ENCODE measurements around the gene ITM2C.
A peak's percentile ranks its signal among the peaks of the same experiment; 100 is the strongest.

Gene ITM2C

DNA sequence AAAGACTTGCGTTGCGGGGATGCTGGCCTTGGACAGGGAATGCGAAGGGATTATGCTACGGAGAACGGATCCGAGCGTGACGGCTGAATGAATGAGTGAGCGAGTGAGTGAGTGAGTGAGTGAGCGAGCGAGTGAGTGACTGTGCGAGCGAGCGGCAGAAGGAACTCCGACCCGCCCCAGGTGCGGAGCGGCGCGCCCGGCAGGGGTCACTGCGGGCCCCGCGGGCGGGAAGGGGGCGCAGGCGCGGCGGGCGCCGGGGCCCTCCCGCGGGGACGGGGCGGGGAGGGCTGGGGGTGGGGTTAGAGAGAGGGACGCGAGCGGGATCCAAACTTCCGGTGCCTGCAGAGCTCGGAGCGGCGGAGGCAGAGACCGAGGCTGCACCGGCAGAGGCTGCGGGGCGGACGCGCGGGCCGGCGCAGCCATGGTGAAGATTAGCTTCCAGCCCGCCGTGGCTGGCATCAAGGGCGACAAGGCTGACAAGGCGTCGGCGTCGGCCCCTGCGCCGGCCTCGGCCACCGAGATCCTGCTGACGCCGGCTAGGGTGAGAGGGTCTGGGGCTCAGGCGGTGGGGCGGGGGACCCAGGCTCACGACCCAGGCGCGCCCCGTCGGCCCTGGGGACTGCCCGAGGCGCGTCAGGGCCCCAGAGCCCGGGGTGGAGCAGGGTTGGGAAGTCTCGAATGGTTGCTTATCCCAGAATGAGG, at the start of gene ITM2C:
Gene ITM2C, plus strand, starts transcription at position 338 of the 702 bp plus-strand sequence. Its CDS starts 84 bp downstream, at position 422.
- ATAC-seq (peak; percentile 83), DNase-seq (peak; percentile 82)

- DNase-seq (no peak), ATAC-seq (no peak)
These were observed 49.7 kb upstream of the ITM2C start for GRCh38 chr2:230815088-230815487.

GRCh38 chr2:230816735-230817134, 48.0 kb upstream of the ITM2C start:
- ATAC-seq, result no peak
- DNase-seq, result no peak

DNA sequence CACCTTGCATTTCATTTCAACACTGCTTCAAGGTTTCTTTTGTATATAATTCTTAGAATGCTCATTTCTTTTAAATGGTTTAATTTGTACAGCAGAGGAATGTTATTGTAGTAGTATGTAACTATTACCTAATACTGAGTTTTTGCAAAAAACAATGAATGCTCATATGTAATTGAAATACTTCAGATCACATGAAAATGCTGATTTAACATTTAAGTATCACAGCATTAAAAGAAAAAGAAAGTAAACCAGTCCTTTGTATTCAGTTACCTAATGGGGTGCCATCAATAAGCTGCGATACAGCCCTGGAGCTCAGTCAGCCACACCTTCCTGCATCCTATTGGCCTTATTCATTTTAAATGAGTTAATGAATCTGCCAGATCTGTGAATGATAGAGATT, 45.3 kb upstream of the ITM2C start:
- ATAC-seq (no peak), DNase-seq (no peak)

- no peak for DNase-seq
- no peak for ATAC-seq
These were observed 43.3 kb upstream of the ITM2C start for GRCh38 chr2:230821261-230821990.

- ATAC-seq, result no peak
- no peak for DNase-seq
These were observed 42.7 kb upstream of the ITM2C start for GRCh38 chr2:230821991-230822520.

DNA sequence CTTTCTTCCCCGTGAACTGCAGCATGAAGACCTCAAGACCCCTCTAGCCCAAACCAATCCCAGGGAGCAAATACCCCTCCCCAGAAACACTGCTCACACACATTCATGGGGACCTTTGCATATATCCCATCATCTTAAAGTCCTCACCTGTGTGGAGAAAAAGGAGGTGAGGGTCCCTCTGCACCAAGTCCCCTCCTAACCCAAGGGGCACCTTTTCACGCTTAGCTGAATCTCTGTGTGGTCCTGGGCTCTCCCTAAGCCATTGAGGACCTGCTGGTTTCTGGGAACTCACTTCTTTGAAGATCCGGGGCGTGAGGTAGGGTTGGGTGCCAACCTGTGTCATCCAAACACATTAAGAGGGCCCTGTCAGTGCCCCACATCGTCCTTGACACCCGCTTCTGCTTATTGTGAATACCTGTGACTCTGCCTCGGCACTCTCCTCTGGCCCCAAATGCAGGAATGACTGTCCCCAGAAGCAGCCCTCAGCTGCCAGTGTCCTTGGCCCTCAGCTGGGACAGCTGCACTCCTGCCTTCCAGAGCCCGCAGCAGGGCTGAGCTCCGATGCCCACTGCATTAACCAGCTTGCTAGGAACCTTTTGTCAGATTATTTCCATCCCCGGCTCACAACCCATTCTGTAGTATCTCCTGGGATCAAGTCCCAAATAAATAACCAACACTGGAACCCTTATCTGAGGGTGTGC, 41.3 kb upstream of the ITM2C start:
- no peak for ATAC-seq

DNA sequence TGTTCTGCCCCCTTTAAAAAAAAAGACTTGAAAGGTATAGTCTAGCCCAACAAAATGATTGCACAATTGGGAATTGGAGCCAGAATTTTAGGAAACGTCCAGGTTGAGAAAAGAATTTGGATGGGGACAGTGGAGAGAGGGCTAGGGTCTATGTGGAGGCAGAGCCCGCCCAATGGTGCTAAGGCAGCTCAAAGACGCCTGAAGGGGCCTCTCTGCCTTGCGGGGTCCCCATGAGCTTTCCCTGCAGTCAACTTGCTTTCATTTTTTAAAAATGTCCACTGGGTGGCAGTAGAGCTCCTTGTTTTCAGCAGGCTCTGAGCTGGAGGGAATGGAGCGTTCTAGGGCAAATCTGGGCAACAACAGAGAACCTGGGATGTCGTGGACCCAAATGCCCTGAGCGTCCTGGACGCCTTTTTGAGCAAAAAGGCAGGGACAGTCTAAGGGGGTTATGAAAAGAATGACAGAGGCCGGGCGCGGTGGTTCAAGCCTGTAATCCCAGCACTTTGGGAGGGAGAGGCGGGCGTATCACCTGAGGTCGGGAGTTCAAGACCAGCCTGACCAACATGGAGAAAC, 40.2 kb upstream of the ITM2C start:
- ATAC-seq (peak; percentile 70), DNase-seq (peak; percentile 52)

More for the DNA sequence above, 41.3 kb upstream of the ITM2C start:
- no peak for DNase-seq

DNA sequence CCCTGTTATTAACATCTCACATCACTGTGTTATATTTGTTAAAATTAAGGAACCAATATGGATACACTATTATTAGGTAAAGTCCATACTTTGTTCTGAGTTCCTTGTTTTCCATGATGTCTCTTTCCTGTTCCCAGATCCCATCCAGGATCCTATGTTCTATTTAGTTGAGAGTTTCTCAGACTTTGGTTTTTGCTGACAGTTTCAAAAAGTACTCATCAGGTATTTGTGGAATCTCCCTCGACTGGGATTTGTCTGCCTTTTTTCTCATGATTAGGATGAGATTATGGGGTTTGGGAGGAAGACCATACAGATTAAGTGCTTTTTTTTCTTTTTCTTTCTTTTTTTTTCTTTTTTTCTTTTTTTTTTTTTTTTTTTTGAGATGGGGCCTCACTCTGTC, 39.4 kb upstream of the ITM2C start:
- ATAC-seq (no peak), DNase-seq (no peak)

- ATAC-seq (no peak), DNase-seq (no peak)
These were observed 36.9 kb upstream of the ITM2C start for GRCh38 chr2:230827774-230828271.

GRCh38 chr2:230828272-230828961, 36.3 kb upstream of the ITM2C start:
- ATAC-seq (peak; percentile 68), DNase-seq (peak; percentile 60)

- no peak for DNase-seq
- ATAC-seq, result no peak
These were observed 35.4 kb upstream of the ITM2C start for GRCh38 chr2:230829293-230829692.

- DNase-seq, result peak; percentile 18
- peak; percentile 58 for ATAC-seq
These were observed 34.8 kb upstream of the ITM2C start for GRCh38 chr2:230829959-230830358.

DNA sequence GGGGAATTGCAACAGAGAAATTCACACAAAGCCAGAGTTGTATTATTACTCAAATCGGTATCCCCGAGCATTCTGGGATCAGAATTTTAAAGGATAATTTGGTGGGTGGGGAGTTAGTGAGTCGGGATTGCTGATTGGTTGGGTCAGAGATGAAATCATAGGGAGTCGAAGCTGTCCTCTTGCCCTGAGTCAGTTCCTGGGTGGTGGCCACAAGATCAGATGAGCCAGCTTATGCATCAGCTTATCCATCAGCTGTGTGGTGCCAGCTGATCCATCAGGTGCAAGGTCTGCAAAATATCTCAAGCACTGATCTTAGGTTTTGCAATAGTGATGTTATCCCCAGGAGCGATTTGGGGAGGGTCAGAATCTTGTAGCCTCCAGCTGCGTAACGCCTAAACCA, 34.3 kb upstream of the ITM2C start:
- no peak for ATAC-seq
- no peak for DNase-seq

GRCh38 chr2:230840301-230840700, 24.4 kb upstream of the ITM2C start:
- DNase-seq, result no peak
- no peak for ATAC-seq

DNA sequence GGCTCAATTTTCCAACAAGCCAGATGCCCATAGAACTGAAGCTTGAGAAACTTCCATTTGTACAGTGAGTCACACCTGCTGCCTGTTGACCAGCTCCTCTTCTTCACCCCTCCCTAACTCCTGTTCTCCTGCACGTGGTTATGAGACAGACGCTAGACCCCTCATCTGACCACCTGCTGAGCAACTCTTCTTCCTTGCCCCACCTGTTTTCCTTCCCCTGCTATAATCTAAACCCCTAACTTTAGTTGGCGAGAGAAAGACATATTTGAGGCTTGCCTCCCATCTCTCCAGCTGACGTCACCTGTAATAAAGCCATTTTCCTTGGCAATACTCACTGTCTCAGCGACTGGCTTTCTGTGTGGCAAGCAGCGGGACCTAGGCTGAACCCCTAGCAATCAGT, 22.3 kb upstream of the ITM2C start:
- DNase-seq (no peak), ATAC-seq (no peak)

DNA sequence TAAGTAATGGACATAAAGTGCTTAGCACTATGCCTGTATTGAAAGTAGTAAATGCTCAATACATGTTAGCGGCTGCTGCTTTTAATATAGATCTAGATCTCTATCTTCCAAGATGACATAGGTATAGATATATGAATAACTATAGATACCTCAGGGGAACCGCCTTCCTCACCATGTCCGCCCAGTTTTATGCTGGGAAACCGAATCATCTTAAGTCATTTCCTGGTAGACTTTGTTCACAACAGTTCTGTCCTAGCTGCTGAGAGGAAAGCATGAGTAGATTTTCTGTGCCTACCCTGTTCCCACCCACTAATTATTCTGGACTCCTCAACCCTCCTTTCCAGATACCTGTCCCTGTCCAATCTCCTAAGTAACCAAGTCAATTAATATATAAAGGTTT, 21.6 kb upstream of the ITM2C start:
- ATAC-seq (no peak), DNase-seq (no peak)

- ATAC-seq (no peak), DNase-seq (no peak)
These were observed 18.4 kb upstream of the ITM2C start for GRCh38 chr2:230846360-230846759.

GRCh38 chr2:230847883-230848388, 16.8 kb upstream of the ITM2C start:
- ATAC-seq (peak; percentile 98), DNase-seq (peak; percentile 98)

DNA sequence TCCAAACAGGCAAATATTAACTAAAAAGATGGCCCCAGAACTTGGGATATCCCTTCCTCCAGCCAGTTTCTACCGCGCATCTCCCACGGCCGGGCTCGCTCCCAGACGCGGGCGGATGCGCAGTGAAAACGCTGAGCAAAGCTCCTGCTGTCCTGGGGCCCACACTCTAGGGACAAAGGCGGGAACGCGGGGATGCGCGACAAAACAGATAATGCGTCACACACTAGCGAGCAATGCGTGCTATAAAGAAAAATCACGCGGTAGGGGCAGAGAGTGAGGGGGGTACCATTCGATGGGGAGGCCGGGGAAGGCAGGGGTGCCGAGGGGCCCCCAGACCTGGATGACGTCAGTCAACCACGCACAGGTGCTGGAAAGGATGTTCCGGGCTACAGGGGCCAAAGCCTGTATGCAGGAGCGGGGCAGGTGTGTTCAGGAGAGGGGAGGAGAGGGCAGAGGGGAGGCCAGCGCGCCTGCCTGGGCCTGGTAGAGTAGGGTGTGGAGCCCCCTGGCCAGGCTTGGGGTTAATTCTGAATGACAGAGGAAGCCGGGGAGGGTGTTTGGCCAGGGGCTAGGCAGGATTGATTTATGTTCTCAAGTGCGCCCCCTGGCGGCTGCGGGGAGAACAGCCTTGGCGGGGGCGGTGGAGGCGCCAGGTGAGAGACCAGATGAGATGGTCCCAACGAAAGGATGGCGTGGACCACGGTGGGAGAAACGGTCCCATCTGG, 14.9 kb upstream of the ITM2C start:
- DNase-seq, result peak; percentile 80
- no peak for ATAC-seq

GRCh38 chr2:230850358-230850658, 14.4 kb upstream of the ITM2C start:
- DNase-seq (no peak), ATAC-seq (no peak)

Measured in stimulated activated naive CD8-positive, alpha-beta T cell treated with anti-CD3 and anti-CD28 coated beads, Interleukin-15, Interleukin-2, amounts not matched to agents 100 U/mL and 50 U/mL, for 24 hours (primary cell).